Smooth muscle cell (in vitro differentiated cells): ENCODE data around the gene DAPK2. TPM values are rescaled to one million over a fixed set of nuclear protein-coding genes. Genes with fewer than 3 reads are reported as not detected.

Source experiments
- DNase-seq: peaks from one replicate; lab custom pipeline; 2025; ENCODE audit not compliant: unreplicated experiment; lab: John Stamatoyannopoulos, UW
- H2AFZ ChIP-seq: fragments of 200-600 bp; sonication (generic); 2 replicates; pipeline ENCODE4 v1.6.0; 2016; ENCODE audit warnings: antibody characterized with exemption, low read depth, mild to moderate bottlenecking
- H3F3A ChIP-seq: fragments of 200-600 bp; sonication (generic); 2 replicates; pipeline ENCODE4 v1.6.0; 2017; ENCODE audit warnings: antibody characterized with exemption, low read depth
- H3K27ac ChIP-seq: fragments of 200-600 bp; sonication (generic); 2 replicates; pipeline ENCODE4 v1.5.1; 2016; ENCODE audit warnings: low read depth, mild to moderate bottlenecking
- H3K27me3 ChIP-seq: fragments of 200-600 bp; sonication (generic); 2 replicates; pipeline ENCODE4 v1.6.1; 2016; ENCODE audit warnings: low read depth, mild to moderate bottlenecking
- H3K36me3 ChIP-seq: fragments of 200-600 bp; sonication (generic); 2 replicates; pipeline ENCODE4 v1.5.1; 2016; ENCODE audit warnings: low read depth
- H3K4me1 ChIP-seq: fragments of 200-600 bp; sonication (generic); 2 replicates; pipeline ENCODE4 v1.5.1; 2016; ENCODE audit warnings: low read depth
- H3K4me2 ChIP-seq: fragments of 200-600 bp; sonication (generic); 2 replicates; pipeline ENCODE4 v1.6.0; 2016; ENCODE audit warnings: mild to moderate bottlenecking
- H3K4me3 ChIP-seq: fragments of 200-600 bp; sonication (generic); 2 replicates; pipeline ENCODE4 v1.5.1; 2016; ENCODE audit warnings: mild to moderate bottlenecking
- H3K79me2 ChIP-seq: fragments of 200-600 bp; sonication (generic); 2 replicates; pipeline ENCODE4 v1.6.0; 2016; ENCODE audit warnings: low read depth, mild to moderate bottlenecking
- H3K9ac ChIP-seq: fragments of 200-600 bp; sonication (generic); 2 replicates; pipeline ENCODE4 v1.6.0; 2016; ENCODE audit warnings: low read depth
- H3K9me3 ChIP-seq: fragments of 200-600 bp; sonication (generic); replicated peaks from 2 replicates; pipeline ENCODE4 v1.5.1; 2016; ENCODE audit warnings: low read depth
- H4K20me1 ChIP-seq: fragments of 200-600 bp; sonication (generic); 2 replicates; pipeline ENCODE4 v1.6.0; 2016; ENCODE audit warnings: low read depth
- CTCF ChIP-seq: fragments of 200-600 bp; sonication (generic); IDR thresholded peaks from 2 replicates; pipeline ENCODE4 v1.5.1; 2017; ENCODE audit warnings: borderline replicate concordance, mild to moderate bottlenecking, antibody characterized with exemption; ENCODE audit not compliant: insufficient read depth, poor library complexity, severe bottlenecking
- WGBS: methylation state at CpG from one replicate; pipeline ENCODE4 v1.1.7; 2016; ENCODE audit warnings: low lambda C conversion rate; 5-methylcytosine and 5-hydroxymethylcytosine counted together
- polyA plus RNA-seq: library from polyadenylated mRNA; unstranded; fragments of >200 nt; fragmentation: Nextera tagmentation; extraction: Ambion mirVana; gene quantifications from 2 replicates; pipeline ENCODE4 v1.2.1, GENCODE V29; 2016
- total RNA-seq: library from RNA; depleted of rRNA; stranded (reverse); fragments of >200 nt; gene quantifications from 2 replicates; pipeline ENCODE4 v1.2.3, GENCODE V29; 2014

Gene DAPK2
- total and polyA plus RNA-seq, 2 experiments from 2014 or later = not detected

GRCh38 chr15:63870487-63871209 lies 175.6 kb downstream of the DAPK2 start:
- no peaks in the 10 kb centered on the region for H3K36me3 ChIP-seq
- no peaks in the 10 kb centered on the region for H4K20me1 ChIP-seq
- DNase-seq = peak; percentile 16
- H3K4me1 ChIP-seq = no peaks in the 10 kb centered on the region
- H3K27ac ChIP-seq = no peak overlapping the region
- H3K79me2 ChIP-seq = no peaks in the 10 kb centered on the region
- TF ChIP-seq CTCF = no peak
- 73% methylated on average over 6 of the region's 6 CpGs for WGBS
- no peak overlapping the region for H2AFZ ChIP-seq
- H3K4me3 ChIP-seq = no peak overlapping the region
- H3K9me3 ChIP-seq = no peaks in the 10 kb centered on the region
- no peaks in the 10 kb centered on the region for H3K27me3 ChIP-seq
- H3K4me2 ChIP-seq = no peak overlapping the region
- no peaks in the 10 kb centered on the region for H3F3A ChIP-seq
- H3K9ac ChIP-seq = no peak overlapping the region

GRCh38 chr15:63870043-63870394 lies 176.3 kb downstream of the DAPK2 start:
- Histone ChIP-seq H4K20me1 (no peaks in the 10 kb centered on the region), H3K4me2 (no peak overlapping the region), H3K27ac (no peak overlapping the region), H3K36me3 (no peaks in the 10 kb centered on the region), H3K9me3 (no peaks in the 10 kb centered on the region), H3K79me2 (no peaks in the 10 kb centered on the region), H3K4me3 (no peak overlapping the region), H3F3A (no peaks in the 10 kb centered on the region), H3K27me3 (no peaks in the 10 kb centered on the region), H3K4me1 (no peaks in the 10 kb centered on the region), H3K9ac (no peak overlapping the region), H2AFZ (no peak overlapping the region)
- TF ChIP-seq CTCF = no peak
- 25% methylated on average over 2 of the region's 2 CpGs for WGBS
- no peak for DNase-seq

GRCh38 chr15:63869371-63870042 lies 176.8 kb downstream of the DAPK2 start:
- H3K27me3 ChIP-seq = no peaks in the 10 kb centered on the region
- TF ChIP-seq CTCF = no peak
- H3K9me3 ChIP-seq = no peaks in the 10 kb centered on the region
- H3K79me2 ChIP-seq = no peaks in the 10 kb centered on the region
- H2AFZ ChIP-seq = no peak overlapping the region
- H3K36me3 ChIP-seq = no peaks in the 10 kb centered on the region
- H3K4me1 ChIP-seq = no peaks in the 10 kb centered on the region
- H3K4me3 ChIP-seq = no peak overlapping the region
- 78% methylated on average over 2 of the region's 2 CpGs for WGBS
- H4K20me1 ChIP-seq = no peaks in the 10 kb centered on the region
- no peak overlapping the region for H3K27ac ChIP-seq
- no peaks in the 10 kb centered on the region for H3F3A ChIP-seq
- no peak for DNase-seq
- no peak overlapping the region for H3K4me2 ChIP-seq
- no peak overlapping the region for H3K9ac ChIP-seq

GRCh38 chr15:63864186-63864585 lies 182.1 kb downstream of the DAPK2 start:
- Histone ChIP-seq H3K9me3 (no peaks in the 10 kb centered on the region), H3K36me3 (no peaks in the 10 kb centered on the region), H3K4me3 (no peak overlapping the region), H3K27ac (no peak overlapping the region), H3K9ac (no peak overlapping the region), H3K4me1 (no peaks in the 10 kb centered on the region), H3K27me3 (no peaks in the 10 kb centered on the region), H3K79me2 (no peaks in the 10 kb centered on the region), H3F3A (no peaks in the 10 kb centered on the region), H2AFZ (no peak overlapping the region), H4K20me1 (no peaks in the 10 kb centered on the region), H3K4me2 (no peak overlapping the region)
- TF ChIP-seq CTCF = no peak
- DNase-seq = no peak
- WGBS = 77% methylated on average over 3 of the region's 3 CpGs
